T-helper 9 cell (primary cell): Measurements from ENCODE around the gene QRICH1.

Experiments used
- DNase-seq: peaks from one replicate; pipeline ENCODE4 v3.0.0-alpha.2; 2020

The QRICH1 gene

DNA sequence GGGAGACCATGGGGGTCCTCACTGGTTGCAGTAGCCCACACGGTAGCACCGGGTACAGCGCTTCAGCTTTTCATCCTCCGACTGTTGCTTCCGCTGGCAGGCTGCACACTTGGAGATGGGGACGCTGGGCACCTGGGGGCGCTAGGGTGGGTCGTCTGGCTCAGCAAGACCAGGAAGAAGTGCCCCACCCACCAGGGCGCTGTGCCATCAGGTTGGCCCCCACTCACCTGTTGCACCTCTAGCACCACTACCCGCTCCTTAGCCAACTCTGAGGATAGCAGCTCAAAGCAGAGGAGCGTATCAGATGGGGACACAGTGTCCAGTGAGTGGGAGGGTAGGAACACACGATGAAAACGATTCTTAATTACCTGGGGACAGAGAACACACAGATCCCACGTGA, 18.4 kb upstream of the QRICH1 start:
- DNase-seq, result no peak

GRCh38 chr3:49111347-49111746, 17.5 kb upstream of the QRICH1 start:
- DNase-seq, result no peak

- DNase-seq, result no peak
Observed at GRCh38 chr3:49110780-49111179, 16.9 kb upstream of the QRICH1 start.

DNA sequence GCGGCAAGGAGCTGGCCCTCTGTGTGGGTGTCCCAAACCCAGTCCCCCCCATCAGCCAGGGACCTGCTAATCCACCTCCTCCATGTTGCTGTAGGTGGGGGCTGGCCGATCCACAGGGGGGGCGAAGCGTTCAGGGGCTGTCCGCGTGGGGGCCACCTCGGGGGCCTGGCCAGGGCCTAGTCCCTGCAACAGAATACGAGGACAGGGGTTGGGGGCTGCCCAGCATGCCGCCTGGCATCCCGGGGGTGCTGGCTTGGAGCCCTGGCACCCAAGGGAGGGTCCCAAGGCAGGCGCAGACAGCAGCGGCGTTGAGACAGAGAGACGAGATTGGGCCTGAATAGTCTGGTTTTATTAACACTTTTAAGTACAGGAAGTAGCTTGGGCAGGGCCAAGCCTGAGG, 14.5 kb upstream of the QRICH1 start:
- DNase-seq, result no peak

DNA sequence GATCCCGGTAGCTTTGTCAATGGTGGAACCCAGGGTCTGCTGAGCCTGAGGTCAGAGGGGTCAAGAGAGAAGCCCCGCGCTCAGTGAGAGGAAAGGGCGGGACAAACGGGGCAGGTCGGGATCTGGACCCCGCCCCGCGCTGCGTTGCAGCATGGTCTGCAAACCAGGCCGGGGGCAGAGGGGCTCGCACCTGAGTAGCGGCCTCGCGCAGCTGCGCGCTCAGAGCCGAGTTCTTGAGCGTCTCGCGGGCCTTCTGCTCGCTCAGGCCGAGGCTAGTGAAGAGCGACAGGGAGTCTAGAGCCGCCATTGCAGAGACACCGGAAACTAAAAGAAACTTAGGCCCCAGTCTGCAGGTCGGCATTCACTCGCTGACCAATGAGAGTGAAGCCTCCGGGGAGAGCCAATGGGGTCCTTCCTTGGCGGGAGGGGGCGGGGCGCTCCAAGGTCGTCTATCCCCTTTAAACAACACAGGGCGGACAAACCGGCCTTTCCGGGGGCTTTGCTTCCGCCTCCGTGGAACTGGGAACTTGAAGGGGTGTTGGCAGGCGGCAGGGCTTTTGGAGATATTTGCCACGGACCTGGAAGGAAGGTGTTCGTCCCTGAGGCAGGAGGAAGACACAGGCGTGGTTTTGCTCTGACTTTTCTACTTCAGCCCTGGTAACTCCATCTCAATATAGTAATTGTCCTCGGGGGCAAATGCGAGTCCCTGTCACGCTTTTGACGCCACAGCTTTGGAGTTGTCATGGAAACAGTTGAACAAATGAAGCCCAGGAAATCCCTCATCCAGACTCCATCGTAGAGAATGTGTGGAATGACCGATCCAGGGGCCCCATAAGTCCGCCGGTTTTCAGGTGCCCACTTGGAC, 10.8 kb upstream of the QRICH1 start, which contains the start of gene QARS1:
QARS1 (minus strand) TSS at position 331 of the 865 bp plus-strand sequence; CDS start at position 307, 24 bp downstream.
- DNase-seq, result peak; percentile 78

- no peak for DNase-seq
Observed at GRCh38 chr3:49104052-49104426, 10.2 kb upstream of the QRICH1 start.

DNA sequence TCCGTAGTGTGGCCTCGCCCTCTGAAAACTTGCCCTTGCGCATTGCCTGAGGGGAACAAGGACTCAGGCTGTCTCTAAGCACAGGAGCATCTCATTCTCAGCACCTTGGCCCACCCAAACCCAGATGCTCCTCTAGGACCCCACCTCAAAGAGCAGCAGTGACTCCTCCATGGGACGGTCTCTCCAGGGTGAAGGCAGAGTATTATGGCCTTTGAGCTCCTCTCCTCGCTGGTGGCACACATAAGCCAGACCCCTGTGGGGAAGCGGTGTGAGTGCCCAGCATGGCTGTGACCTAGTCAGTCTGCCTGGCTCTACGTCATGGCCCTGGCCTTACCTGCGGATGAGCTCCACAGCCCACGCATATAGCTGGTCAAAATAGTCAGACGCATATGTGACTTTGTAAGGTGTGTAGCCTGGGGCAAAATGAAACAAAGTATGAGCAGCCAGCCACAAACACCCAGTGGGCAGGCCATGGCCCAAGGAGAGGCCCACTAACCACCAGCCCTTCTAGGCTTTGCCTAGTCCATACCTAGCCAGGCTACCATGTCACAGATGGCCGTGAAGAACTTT, 6.3 kb upstream of the QRICH1 start:
- no peak for DNase-seq

GRCh38 chr3:49098910-49099630, 5.2 kb upstream of the QRICH1 start:
- DNase-seq, result no peak

DNA sequence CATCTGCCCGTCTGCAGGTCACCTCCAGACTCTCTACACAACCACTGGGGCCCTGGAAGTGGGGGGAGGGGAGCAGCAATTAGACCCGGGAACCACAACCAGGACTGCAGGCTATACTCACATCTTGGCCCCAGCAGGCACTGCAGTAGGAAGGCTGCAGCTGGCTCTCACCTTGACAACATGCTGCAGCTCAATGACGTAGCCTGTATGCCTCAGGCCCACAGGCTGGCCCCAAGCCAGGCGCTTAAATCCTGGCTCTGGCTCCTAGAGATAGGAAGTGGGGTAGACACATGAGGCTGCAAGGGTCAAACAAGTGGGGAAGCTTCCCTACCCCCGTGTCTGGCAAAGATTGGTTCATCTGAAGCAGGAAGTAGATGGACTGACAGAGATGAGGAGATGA, 4.6 kb upstream of the QRICH1 start:
- DNase-seq, result no peak

DNA sequence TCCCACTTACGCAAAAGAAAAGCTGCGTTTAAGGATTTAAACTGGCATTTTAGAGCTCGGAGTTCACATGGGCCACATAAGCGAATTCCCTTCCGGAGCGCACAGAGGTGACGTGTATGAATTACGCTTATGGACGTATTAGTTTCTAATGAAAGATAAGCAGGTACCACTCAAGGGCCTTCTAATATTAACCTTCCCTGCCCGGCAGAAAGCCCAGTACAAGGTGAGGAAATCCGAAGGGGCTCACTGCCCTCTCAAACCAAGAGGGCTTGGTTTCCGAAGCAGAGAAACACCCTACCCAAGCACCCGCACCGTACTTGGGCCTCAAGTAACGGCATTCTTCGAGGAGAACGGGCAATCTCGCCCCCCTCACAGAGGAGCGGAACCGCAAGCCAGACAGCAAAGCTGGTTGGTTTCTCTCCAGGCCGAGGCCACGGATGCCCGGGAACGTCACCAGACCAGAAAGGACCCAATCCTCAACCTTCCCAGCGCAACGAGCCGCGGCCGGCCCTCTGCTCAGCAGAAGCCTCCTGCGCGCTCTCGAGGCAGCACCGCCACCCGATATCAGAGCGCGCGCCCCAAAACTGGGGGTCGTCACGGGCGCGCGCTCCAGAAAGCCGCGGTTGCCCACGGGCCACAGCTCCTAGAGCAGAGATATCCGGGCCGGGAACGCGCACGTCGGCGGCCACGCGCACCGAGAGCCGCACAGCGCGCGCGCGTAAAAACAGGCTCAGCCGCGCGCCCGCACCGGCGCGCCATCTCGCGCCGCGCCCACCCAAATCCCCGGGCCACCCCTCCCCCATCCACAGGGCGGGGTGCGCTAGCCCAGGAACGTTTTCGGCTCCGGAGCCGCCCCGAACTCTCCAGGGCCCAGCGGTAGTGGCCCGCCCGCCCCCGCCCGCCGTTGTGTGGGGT, 676 bp downstream of the QRICH1 start:
- peak; percentile 67 for DNase-seq

DNA sequence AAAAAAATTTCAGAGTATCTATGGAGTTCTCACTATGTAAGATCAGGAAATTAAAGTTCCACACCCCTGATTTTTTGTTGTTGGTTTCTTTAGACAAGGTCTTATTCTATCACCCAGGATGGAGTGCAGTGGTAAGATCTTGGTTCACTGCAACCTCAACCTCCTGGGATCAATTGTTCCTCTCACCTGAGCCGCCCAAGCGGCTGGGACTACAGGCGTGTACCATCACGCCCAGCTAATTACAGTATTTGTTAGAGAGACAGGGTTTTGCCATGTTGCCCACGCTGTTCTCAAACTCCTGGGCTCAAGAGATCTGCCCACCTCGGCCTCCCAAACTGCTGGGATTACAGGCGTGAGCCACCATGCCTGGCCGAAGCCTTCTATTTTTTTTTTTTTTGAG, 12.4 kb downstream of the QRICH1 start:
- no peak for DNase-seq

DNA sequence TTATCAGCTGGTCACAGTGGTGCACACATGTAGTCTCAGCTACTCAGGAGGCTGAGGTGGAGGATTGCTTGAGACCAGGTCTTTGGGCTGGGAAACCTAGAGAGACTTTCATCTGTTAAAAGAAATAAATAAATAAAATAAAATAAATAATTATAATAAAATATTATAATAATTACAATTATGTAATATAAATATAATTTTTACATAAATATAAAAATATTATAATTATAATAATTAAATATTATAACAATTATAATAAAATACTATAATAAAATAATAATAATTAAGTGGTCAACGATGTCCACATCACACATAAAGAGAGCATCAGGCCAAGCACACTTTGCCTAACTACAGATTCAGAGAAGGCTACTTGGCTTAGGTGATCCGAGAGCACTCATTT, 14.6 kb downstream of the QRICH1 start:
- DNase-seq, result no peak

DNA sequence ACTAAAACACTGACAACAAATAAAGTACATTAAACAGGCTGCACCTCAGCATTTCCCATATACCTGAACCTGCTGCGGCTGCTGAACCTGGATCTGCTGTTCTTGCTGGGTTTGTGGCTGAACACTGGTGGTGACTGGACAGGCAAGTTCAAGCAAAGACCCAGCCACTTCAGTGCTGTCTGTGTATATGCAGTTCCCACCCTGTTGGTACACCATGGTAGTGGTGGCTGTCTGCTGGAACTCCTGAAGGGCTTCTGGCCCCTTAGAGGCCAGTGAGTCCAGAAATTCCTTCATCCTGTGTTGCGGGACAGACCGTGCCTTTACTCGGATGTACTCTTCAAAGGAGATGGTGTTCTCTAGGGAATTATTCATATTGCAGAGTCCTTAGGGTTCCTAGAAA, 17.2 kb downstream of the QRICH1 start:
- DNase-seq, result no peak

- DNase-seq, result no peak
Observed at GRCh38 chr3:49076116-49076515, 17.8 kb downstream of the QRICH1 start.

- DNase-seq, result no peak
Observed at GRCh38 chr3:49058011-49058410, 35.9 kb downstream of the QRICH1 start.

DNA sequence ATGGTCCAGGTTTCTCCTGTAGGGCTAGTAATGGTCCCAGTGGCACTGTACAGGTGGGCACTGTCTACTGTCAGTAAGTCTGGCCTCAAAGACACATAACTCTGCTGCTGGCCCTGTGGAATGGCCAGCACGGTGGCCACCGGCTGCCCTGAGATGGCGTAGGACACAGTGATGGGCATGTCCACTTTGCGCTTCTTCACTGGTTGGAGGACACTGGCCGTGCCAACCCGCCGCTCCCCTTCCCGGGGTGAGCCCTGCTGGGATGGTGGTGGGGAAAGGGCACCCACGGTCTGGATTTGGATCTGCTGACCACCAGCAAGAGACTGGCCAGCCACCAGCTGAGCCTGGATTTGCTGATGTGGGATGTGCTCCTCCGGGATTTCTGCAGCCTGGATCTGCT, 36.6 kb downstream of the QRICH1 start:
- DNase-seq, result no peak

GRCh38 chr3:49054344-49054862, 39.5 kb downstream of the QRICH1 start:
- no peak for DNase-seq

DNA sequence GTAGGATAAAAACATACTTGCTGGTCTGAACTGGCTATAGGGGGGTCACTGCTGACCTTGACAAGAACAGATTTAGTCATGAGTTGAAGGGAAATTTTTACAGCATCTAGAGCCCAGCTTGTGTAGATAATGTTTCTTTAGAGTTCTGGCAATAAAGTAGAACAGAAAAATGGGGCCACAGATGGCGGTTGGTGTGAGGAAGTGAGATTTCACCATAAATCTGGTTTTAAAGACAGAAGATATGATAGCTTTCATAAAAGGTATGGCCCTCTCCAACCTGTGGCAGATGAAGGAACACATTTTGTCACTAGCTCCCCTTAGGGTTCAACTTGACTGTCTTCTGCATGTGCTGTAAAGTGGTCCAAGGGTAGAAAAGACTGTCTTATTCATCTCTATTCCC, 40.3 kb downstream of the QRICH1 start:
- DNase-seq, result no peak

- no peak for DNase-seq
Observed at GRCh38 chr3:49035281-49035680, 58.6 kb downstream of the QRICH1 start.

DNA sequence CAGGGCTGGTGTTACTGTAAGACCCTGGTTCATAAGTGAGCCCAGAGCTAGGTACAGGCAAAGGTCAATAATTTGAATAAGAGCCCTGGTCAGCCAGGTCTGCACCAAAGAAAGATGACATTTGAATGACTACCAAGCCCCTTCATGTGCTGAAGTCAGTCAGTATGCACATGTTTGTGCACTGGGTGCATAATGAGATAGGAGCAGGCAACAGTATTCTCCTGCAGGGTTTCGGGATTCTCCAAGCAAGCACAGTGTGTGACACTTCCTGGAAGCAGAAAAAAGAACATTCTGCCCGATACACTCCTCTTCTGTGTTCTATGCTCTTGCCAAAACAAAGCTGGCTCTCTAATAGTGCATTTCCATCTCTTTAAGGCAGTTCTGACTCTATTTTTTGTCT, 59.2 kb downstream of the QRICH1 start:
- DNase-seq, result no peak

GRCh38 chr3:49032646-49033304, 61.1 kb downstream of the QRICH1 start:
- DNase-seq, result no peak

DNA sequence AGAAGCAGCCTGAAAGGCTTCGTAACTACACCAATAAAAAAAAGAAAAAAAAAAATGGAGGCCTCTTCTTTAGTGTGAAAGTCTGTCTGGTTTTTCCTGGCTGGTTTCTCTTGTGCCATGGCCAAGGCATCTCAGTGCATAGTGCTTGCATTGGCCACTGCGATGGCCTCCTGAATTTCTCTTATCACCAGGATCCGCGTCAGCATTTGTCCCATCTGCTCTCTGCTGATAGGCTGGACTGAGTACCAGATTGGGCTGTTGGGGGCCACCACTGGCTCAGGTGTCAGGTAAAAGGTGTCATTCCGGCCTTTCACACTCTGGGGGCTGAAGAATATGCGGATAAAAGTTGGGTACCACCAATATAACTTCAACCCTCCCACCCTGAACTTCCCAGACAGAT, 63.5 kb downstream of the QRICH1 start:
- no peak for DNase-seq
